Measurements from ENCODE around the gene TULP4. TPM values are rescaled to one million over a fixed set of nuclear protein-coding genes. Genes with fewer than 3 reads are reported as not detected.

Gene TULP4
- total and polyA plus RNA-seq, 2 of the 8 experiments (the other 6 are each of a cell fraction or from before 2014, with no cell fraction given), result 7.7 to 51.6 TPM

- no peaks in the 10 kb centered on the region for H3K79me1 ChIP-seq (ENCODE audit: low read depth, low read length)
- H4K5ac ChIP-seq (ENCODE audit: insufficient read length, low read depth, low read length), result no peak overlapping the region
- CTCF ChIA-PET (ENCODE audit: partially characterized antibody), result interaction anchor here (0.6 to 3.1 kb wide), 5 partner anchors 11 to 348 kb away, joined by 3 to 12 read pairs (median 4); no protein-coding TSS in a partner anchor
- H3K4me2 ChIP-seq (ENCODE audit: insufficient read depth in 1 of 2, low read depth in 2 of 2, low read length in 2 of 2), result no peak overlapping the region
- H4K91ac ChIP-seq (replicated peaks; ENCODE audit: insufficient read length, low read length), result no peak overlapping the region
- H3K23me2 ChIP-seq (ENCODE audit: low read depth, low read length), result no peaks in the 10 kb centered on the region
- no peaks in the 10 kb centered on the region for H4K20me1 ChIP-seq (replicated peaks in 1 of 2; ENCODE audit: control insufficient read depth in 1 of 2, insufficient read depth in 2 of 2, low read length in 2 of 2)
- no peak overlapping the region for H2AK5ac ChIP-seq (ENCODE audit: low read depth, low read length)
- POLR2A ChIA-PET (ENCODE audit: partially characterized antibody), result interaction anchor here (1.6 kb wide), 1 partner anchor 9 kb away, joined by 3 read pairs; no protein-coding TSS in a partner anchor
- peaks cover 0 to 7% (median 4%) of the 10 kb centered on the region in 4 experiments; a peak in 5 of 7 replicates for H3K4me1 ChIP-seq (replicated peaks in 1 of 4; ENCODE audit: control insufficient read depth in 3 of 4, insufficient read depth in 4 of 4, low read length in 3 of 4)
- no peak overlapping the region for H2BK120ac ChIP-seq (replicated peaks; ENCODE audit: low read depth, low read length)
- no peak overlapping the region for H3K4me3 ChIP-seq (ENCODE audit: extremely low read depth in 1 of 4, insufficient read depth in 2 of 4, low read depth in 3 of 4, low read length in 4 of 4)
- no peaks in the 10 kb centered on the region for H3K27me3 ChIP-seq (replicated peaks in 1 of 4; ENCODE audit: control insufficient read depth in 3 of 4, extremely low read depth in 1 of 4, insufficient read depth in 3 of 4, low read length in 3 of 4)
- H4K8ac ChIP-seq (ENCODE audit: extremely low read depth, insufficient read depth, low read length), result no peak overlapping the region
- no peak overlapping the region for H3K56ac ChIP-seq (replicated peaks; ENCODE audit: insufficient read length, low read depth, low read length)
- no peak overlapping the region for H3K9ac ChIP-seq (replicated peaks in 1 of 4; ENCODE audit: extremely low read depth in 1 of 4, low read depth in 3 of 4, low read length in 3 of 4)
- DNase-seq (ENCODE audit: low read depth in 1 of 2, low spot score in 2 of 2), result no peak
- no peaks in the 10 kb centered on the region for H3K9me3 ChIP-seq (ENCODE audit: insufficient read depth in 2 of 2, low read depth in 1 of 2, low read length in 1 of 2)
- H2BK12ac ChIP-seq (ENCODE audit: low read depth, low read length), result no peak overlapping the region
- no peak overlapping the region for H3K4ac ChIP-seq (replicated peaks; ENCODE audit: insufficient read length, low read depth, low read length)
- no peak overlapping the region for H2BK20ac ChIP-seq (ENCODE audit: low read length)
- no peak overlapping the region for H3K23ac ChIP-seq (ENCODE audit: insufficient read length)
- H2BK5ac ChIP-seq (ENCODE audit: low read depth, low read length), result no peak overlapping the region
- H3K14ac ChIP-seq (ENCODE audit: insufficient read length), result no peak overlapping the region
- H2AFZ ChIP-seq (ENCODE audit: low read length), result no peak overlapping the region
- FAIRE-seq, result peak; percentile 19
- no peak overlapping the region for H3K18ac ChIP-seq (ENCODE audit: extremely low read depth, low read length)
- H3K36me3 ChIP-seq (ENCODE audit: control insufficient read depth in 2 of 4, insufficient read depth in 4 of 4, low read length in 3 of 4), result no peaks in the 10 kb centered on the region
- no peaks in the 10 kb centered on the region for H3K79me2 ChIP-seq (ENCODE audit: control insufficient read depth in 1 of 2, insufficient read depth in 2 of 2, low read length in 2 of 2)
- WGBS, 2 experiments (ENCODE audit: extremely low coverage in 1 of 2, insufficient coverage in 1 of 2, insufficient read length in 1 of 2, insufficient replicate concordance in 2 of 2, low coverage in 1 of 2, low lambda C conversion rate in 2 of 2, missing lambda C conversion rate in 1 of 2), result 87% methylated on average over 6 of the region's 6 CpGs; no CpG with 5 or more reads in 1 of the 2 experiments
- no peak overlapping the region for H2BK15ac ChIP-seq (ENCODE audit: low read length)
- H3K27ac ChIP-seq (ENCODE audit: low read depth, low read length), result no peak overlapping the region
- no peak for TF ChIP-seq E2F6 (IDR thresholded peaks at IDR 0.05)
- TF ChIP-seq HDAC6 (IDR thresholded peaks at IDR 0.05; ENCODE audit: low read depth, low read length), result no peak
- no peak for TF ChIP-seq RXRA (IDR thresholded peaks at IDR 0.05; ENCODE audit: insufficient read depth, low read depth, low read length)
- TF ChIP-seq RFX5 (IDR thresholded peaks at IDR 0.05; ENCODE audit: borderline replicate concordance, low read depth, low read length), result no peak
- no peak for TF ChIP-seq SP1 (IDR thresholded peaks at IDR 0.05; ENCODE audit: low read depth, low read length)
- TF ChIP-seq ATF3 (IDR thresholded peaks at IDR 0.05; ENCODE audit: insufficient read depth, low read depth, low read length), result no peak
- TF ChIP-seq EGR1 (IDR thresholded peaks at IDR 0.05; ENCODE audit: borderline replicate concordance, low read depth, low read length), result no peak
- no peak for TF ChIP-seq EZH2 (IDR thresholded peaks at IDR 0.05; ENCODE audit: low read depth, low read length, severe bottlenecking)
- no peak for TF ChIP-seq HDAC2 (IDR thresholded peaks at IDR 0.05; ENCODE audit: borderline replicate concordance in 1 of 2, low read depth in 2 of 2, low read length in 2 of 2)
- TF ChIP-seq RBBP5 (IDR thresholded peaks at IDR 0.05; ENCODE audit: borderline replicate concordance, low read depth, low read length), result no peak
- no peak for TF ChIP-seq TAF1 (IDR thresholded peaks at IDR 0.05; ENCODE audit: low read depth, low read length)
Measured at GRCh38 chr6:158552055-158552795, 240.0 kb downstream of the TULP4 start.
